Activated CD8-positive, alpha-beta memory T cell treated with anti-CD3 and anti-CD28 coated beads, Interleukin-2, amount 50 U/mL, for 24 hours (primary cell): ENCODE data around the gene ACP7.

ENCODE experiments used
- DNase-seq: peaks from one replicate; pipeline ENCODE4 v3.0.0-alpha.2; 2020; ENCODE audit errors: extremely low read depth

Gene ACP7

GRCh38 chr19:39146686-39147450 is 62.7 kb downstream of the ACP7 start:
- DNase-seq: no peak

DNA sequence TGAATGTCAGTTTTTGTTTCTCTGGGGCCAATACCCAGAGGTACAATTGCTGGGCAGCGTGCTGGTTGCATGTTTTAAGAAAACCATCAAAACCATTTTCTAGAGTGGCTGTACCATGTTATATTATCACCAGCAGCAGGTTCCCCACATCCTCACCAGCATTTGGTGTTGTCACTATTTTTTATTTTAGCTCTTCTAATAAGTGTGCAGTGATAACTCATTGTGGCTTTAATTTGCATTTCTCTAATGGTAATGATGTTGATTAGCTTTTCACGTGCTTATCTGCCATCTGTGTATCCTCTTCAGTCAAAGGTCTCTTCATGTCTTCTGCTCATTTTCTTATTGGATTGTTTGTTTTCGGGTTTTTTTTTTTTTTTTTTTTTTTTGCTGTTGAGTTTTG is 63.3 kb downstream of the ACP7 start:
- no peak for DNase-seq

- no peak for DNase-seq
Measured at GRCh38 chr19:39148939-39149529, 64.9 kb downstream of the ACP7 start.

GRCh38 chr19:39150235-39150634 is 66.1 kb downstream of the ACP7 start:
- no peak for DNase-seq

DNA sequence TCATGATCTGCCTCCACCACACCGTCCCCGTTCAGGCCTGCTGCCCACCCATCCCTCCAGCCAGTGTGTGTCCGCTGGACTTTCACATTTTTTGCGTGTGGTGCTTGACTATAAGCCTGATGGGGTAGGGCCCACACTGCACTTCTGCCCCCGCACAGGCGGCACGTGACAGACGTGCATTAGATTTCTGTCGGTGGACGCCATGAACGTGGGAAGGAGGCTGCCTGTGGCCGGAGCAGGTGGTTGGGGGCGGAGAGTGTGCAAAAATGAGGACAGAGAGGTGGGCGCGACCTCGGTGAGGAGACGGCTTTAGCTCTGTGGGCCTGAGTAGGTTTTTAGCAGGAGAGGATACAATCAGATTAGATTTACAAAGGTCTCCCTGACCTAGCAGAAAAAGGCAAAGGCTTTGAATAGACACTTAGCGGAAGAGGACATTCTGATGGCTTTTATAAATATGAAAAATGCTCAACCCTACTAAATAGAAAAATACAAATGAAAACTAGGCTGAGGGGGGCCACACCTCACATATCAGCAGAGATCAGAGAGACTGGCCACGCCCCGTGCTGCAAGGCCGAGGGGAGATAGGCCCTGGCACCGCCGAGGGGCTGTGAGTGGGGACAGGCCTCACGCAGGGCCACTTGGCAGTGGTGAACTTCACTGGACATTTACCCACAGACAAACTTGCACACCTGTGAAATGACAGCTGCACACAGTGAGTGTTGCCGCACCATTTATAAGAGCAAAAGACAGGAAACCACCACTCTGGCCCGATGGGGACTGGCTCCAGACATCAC is 66.8 kb downstream of the ACP7 start:
- DNase-seq: no peak

GRCh38 chr19:39152066-39152465 is 67.9 kb downstream of the ACP7 start:
- no peak for DNase-seq

GRCh38 chr19:39154100-39154628 is 70.0 kb downstream of the ACP7 start:
- no peak for DNase-seq

DNA sequence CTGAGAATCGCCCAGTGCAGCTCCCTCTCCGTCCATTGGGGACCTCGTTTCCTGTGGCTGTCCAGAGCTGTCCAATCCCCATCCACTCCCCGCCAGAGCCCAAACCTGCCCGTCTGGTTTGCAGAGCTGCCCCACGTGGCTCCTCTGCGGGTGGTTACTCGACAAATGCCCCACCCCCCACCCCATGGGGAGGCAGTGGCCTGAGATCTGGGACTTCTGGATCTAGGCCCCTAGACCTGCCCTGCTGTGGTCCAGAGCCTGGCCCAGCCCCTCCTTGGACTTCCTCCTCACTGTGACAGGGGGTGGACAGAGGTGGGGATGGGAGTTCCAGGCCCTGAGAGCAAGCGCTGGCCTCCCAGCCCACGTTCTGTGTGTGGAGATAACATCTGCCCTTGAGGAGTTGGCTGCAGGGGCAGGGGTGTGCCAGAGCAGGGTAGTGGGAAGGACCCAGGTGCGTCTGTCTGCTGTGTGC is 70.5 kb downstream of the ACP7 start:
- DNase-seq: no peak

DNA sequence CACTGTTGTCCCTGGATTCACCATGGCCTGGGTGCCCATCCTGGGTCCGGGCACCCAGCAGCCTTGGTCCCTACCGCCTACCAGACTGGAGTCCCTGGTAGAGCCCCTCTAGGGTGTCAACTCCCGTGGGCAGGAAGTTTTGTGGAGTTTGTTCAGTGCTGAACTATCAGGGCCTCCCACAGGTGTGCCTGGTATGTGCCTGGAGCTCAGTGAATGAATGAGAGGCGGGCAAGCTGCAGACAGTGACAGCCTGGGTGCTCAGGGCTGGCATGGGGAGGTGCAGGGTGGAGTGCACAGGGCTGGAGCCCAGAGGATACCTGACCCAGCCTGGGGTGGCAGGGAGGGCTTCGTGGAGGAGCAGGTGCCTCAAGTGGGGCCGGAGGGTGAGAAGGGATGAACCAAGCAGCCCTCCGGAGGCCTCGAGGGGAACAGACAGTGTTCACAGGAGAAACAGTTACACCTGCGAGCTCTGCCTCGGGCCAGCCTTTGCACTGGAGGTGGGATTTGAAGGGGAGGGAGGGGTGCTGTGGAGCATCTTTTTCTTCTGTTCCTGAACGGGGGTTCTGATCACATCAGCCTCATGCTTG is 71.0 kb downstream of the ACP7 start:
- no peak for DNase-seq

DNA sequence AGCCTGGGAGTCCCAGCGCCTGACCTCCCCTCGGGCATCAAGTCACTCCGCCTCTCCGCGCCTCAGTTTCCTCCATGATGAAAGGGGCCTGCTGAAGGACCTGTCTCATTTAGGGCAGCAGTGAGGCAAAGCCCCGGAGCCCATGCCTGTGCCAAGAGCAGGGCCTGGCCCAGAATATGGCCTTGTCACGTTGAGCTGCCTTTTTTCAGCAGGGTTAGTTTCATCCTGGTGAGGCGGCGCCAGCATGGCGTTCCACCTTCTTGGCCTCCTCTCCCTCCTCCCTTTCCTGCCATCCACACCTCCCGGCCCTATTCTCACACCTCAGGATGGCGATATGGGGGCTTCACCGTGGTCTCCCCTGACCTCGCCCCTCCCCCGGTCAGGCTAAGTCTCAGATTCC is 71.6 kb downstream of the ACP7 start:
- no peak for DNase-seq

GRCh38 chr19:39156326-39157230 is 72.4 kb downstream of the ACP7 start:
- DNase-seq: no peak

DNA sequence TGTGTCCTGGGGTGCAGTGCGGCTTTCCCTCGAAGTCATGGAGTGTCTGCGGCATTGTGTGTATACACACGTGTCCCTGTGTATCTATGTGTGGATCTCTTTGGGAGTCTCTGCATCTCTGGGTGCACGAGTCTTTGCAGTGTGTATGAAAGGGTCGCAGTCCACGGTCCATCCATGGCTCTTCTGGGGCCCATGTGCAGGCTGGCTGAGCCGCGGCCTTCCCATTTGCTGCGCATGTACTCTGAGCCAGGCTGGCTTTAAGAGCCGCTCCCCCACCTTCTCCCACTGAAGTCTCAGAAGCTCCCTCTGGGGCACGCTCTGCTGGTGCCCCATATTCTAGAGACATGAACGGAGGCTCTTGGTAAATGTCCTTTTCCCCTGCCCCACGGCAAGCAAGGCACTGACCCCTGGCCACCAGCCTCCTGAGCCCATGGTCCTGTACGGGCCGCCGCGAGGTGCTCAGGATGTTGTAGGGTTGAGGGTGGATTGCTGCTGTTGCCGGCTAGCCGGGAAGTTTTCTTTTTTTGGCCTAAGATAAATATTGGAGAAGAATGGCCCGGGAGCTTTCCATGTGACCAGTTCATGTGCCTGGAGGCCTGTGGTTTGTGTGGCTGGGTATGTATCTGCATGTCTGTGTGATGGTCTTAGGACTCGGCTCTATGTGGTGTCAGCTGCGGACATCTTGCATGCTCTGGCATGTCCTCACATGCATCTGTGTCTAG is 73.3 kb downstream of the ACP7 start:
- no peak for DNase-seq

DNA sequence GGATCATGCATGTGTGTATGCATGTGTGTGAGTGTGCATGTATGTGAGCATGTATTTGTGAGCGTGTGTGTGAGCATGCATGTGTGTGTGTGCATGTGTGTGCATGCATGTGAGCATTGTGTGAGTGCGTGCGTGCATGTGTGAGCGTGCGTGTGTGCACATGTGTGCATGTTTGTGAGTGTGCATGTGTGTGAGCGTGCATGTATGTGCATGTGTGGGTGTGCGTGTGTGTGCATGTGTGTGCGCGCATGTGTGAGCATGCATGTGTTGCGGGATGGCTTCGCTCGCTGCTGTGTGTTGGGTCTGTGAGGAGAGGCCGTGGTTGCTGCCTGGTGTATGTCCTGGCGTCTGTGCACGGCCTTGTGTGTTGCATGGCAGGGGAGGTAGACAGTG is 73.8 kb downstream of the ACP7 start:
- no peak for DNase-seq

- no peak for DNase-seq
Measured at GRCh38 chr19:39158646-39159260, 74.6 kb downstream of the ACP7 start.

- DNase-seq: no peak
Measured at GRCh38 chr19:39160523-39160861, 76.3 kb downstream of the ACP7 start.
